Esophagus muscularis mucosa (tissue), 4 donors: Measurements from ENCODE around the gene GDF11. TPM values are rescaled to one million over a fixed set of nuclear protein-coding genes. Genes with fewer than 3 reads are reported as not detected.
A peak's percentile ranks its signal among the peaks of the same experiment; 100 is the strongest.

ENCODE experiments used
- DNase-seq: peaks from one replicate; pipeline ENCODE4 v3.0.0-alpha.2; 2017; ENCODE audit errors: extremely low spot score
- H3K27ac ChIP-seq, 4 donors: fragments of 200-600 bp; sonication (generic); replicated peaks in 1 of 4; 1 replicate in 3 of 4; 2 replicates in 1 of 4; pipeline ENCODE4 v1.5.1; 2016 to 2019; ENCODE audit warnings: mild to moderate bottlenecking in 1 of 4
- H3K27me3 ChIP-seq, 4 donors: fragments of 200-600 bp; sonication (generic); one replicate each; pipeline versions ENCODE4 v1.5.1 to v1.6.0; 2016 to 2019
- H3K36me3 ChIP-seq, 4 donors: fragments of 200-600 bp; sonication (generic); one replicate each; pipeline ENCODE4 v1.5.1; 2016 to 2019
- H3K4me1 ChIP-seq, 4 donors: fragments of 200-600 bp; sonication (generic); one replicate each; pipeline ENCODE4 v1.5.1; 2016 to 2019
- H3K4me3 ChIP-seq, 4 donors: fragments of 200-600 bp; sonication (generic); 1 replicate in 2 of 4; 2 replicates in 2 of 4; pipeline ENCODE4 v1.5.1; 2016 to 2019; ENCODE audit warnings: mild to moderate bottlenecking in 4 of 4, moderate library complexity in 1 of 4
- H3K9me3 ChIP-seq, 4 donors: fragments of 200-600 bp; sonication (generic); 1 replicate in 3 of 4; 2 replicates in 1 of 4; pipeline ENCODE4 v1.5.1; 2016 to 2019
- CTCF ChIP-seq, 3 experiments: fragments of 200-600 bp in 2 of 3; fragments of 450-650 bp in 1 of 3; sonication (generic) in 2 of 3; IDR thresholded peaks; one replicate each; pipeline ENCODE4 v1.5.1; 2017 to 2019; ENCODE audit warnings: antibody characterized with exemption in 3 of 3, mild to moderate bottlenecking in 2 of 3, moderate library complexity in 1 of 3
- EP300 ChIP-seq: sonication (generic); formaldehyde crosslinking; IDR thresholded peaks from one replicate; pipeline ENCODE4 v1.6.1; 2017; ENCODE audit warnings: antibody characterized with exemption
- POLR2A ChIP-seq: fragments of 450-650 bp; IDR thresholded peaks from one replicate; pipeline ENCODE4 v1.6.1; 2017; ENCODE audit warnings: antibody characterized with exemption, moderate library complexity, mild to moderate bottlenecking, low read depth
- POLR2AphosphoS5 ChIP-seq, 2 donors: sonication (generic); formaldehyde crosslinking; IDR thresholded peaks; one replicate each; pipeline ENCODE4 v1.6.1; 2017; ENCODE audit warnings: antibody characterized with exemption in 2 of 2
- WGBS: methylation state at CpG from one replicate; pipeline ENCODE4 v1.1.5; 2018; 5-methylcytosine and 5-hydroxymethylcytosine counted together
- intact Hi-C: fragments of 100-400 bp; cut with DNase I; formaldehyde crosslinking; loops from one replicate; pipeline ENCODE4 v1.15.1; 2023
- total RNA-seq, 4 donors: library from RNA; depleted of rRNA; stranded (reverse); fragments of >200 nt; gene quantifications; one replicate each; pipeline versions ENCODE4 v1.1.0 to v1.2.1, GENCODE V29; 2016

GDF11 gene
- total RNA-seq, 4 donors from 2014 or later = 1.7 to 9.0 (median 4.9) TPM

DNA sequence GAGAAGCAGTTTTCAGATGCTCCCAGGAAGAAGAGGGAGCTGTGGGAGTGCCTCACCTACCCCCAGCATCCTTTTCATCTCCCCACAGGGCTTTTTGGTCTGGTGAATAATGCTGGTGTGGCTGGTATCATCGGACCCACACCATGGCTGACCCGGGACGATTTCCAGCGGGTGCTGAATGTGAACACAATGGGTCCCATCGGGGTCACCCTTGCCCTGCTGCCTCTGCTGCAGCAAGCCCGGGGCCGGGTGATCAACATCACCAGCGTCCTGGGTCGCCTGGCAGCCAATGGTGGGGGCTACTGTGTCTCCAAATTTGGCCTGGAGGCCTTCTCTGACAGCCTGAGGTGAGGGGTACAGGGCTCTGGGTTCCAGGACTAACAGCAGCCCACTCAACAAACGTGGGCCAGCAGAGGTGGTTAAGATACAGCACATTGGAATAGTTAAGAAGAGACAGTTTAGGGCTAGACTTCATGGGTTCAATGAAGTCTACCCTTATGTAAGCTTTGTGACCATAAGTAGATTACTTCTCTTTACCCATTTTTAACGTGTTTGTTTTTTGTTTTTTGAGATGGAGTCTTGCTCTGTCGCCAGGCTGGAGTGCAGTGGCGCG is 21.2 kb upstream of the GDF11 start:
- DNase-seq = no peak
- Histone ChIP-seq H3K36me3 (peaks cover 12 to 50% (median 32%) of the 10 kb centered on the region in 4 donors), H3K27me3 (no peaks in the 10 kb centered on the region), H3K4me3 (peak overlapping the region in 2 of 4 donors; percentile 22 to 25), H3K4me1 (peaks cover 82 to 100% (median 93%) of the 10 kb centered on the region in 4 donors), H3K27ac (peak overlapping the region; percentile 89 to 100 (median 98)), H3K9me3 (no peaks in the 10 kb centered on the region)
- TF ChIP-seq EP300 (no peak), CTCF (IDR thresholded peaks at IDR 0.05) (no peak), POLR2A (no peak)
- 69% methylated on average over 14 of the region's 14 CpGs for WGBS
- intact Hi-C loops = no loop called here

DNA sequence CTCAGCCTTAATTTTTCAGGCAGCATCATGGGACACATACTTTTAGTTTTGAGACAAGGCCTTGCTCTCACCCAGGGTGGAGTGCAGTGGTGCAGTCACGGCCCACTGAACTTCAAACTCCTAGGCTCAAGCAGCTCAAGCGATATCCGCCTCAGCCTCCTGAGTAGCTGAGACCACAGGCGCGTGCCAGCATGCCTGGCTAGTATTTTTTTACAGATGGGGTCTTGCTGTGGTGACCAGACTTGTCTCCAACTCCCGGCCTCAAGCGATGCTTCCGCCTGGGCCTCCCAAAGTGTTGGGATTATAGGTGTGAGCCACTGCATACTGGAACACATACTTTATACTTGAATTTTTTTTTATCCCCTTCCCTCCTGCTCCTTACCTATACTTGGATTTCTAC is 20.0 kb upstream of the GDF11 start:
- peak in 1 of 2 donors; percentile 25 for TF ChIP-seq POLR2AphosphoS5 (IDR thresholded peaks at IDR 0.05)
- TF ChIP-seq POLR2A = no peak
- H3K9me3 ChIP-seq = no peaks in the 10 kb centered on the region
- H3K27ac ChIP-seq = peak overlapping the region; percentile 89 to 100 (median 98)
- H3K36me3 ChIP-seq = peaks cover 17 to 56% (median 38%) of the 10 kb centered on the region in 4 donors
- no peak overlapping the region for H3K4me3 ChIP-seq
- no peak for DNase-seq
- H3K27me3 ChIP-seq = no peaks in the 10 kb centered on the region
- intact Hi-C loops = no loop called here
- peaks cover 80 to 98% (median 93%) of the 10 kb centered on the region in 4 donors for H3K4me1 ChIP-seq
- WGBS = 93% methylated on average over 8 of the region's 8 CpGs

DNA sequence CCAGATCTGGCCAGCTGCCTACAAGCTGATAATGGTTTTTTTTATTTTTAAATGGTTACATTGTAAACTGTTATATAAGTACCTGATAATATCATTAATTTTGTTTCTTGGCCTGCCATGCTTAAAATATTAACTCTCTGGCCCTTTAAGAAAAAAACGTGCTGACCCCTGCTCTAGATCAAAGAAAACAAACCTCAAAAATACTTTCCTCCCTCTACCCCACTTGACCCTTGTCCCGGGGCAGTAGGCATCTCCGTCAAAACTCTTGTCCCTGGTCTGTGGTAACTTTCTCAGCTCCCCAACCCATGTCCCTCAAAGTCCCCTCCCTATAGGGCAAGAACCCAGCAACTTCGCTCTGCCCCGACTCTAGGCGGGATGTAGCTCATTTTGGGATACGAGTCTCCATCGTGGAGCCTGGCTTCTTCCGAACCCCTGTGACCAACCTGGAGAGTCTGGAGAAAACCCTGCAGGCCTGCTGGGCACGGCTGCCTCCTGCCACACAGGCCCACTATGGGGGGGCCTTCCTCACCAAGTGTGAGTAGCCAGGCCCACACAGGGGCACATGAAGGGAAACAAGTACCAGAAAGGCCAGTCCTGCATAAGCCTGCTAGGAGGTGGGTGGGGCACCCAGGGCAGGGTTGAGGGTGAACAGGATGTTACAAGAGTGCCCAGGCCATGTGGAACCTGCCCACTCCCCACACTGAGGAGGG is 19.3 kb upstream of the GDF11 start:
- Histone ChIP-seq H3K27me3 (no peaks in the 10 kb centered on the region), H3K4me1 (peaks cover 73 to 92% (median 87%) of the 10 kb centered on the region in 4 donors), H3K36me3 (peaks cover 17 to 55% (median 38%) of the 10 kb centered on the region in 4 donors), H3K9me3 (no peaks in the 10 kb centered on the region), H3K27ac (peak overlapping the region; percentile 89 to 100 (median 98)), H3K4me3 (no peak overlapping the region)
- DNase-seq = no peak
- intact Hi-C loops = no loop called here
- 32% methylated on average over 9 of the region's 10 CpGs for WGBS
- TF ChIP-seq POLR2A (no peak), POLR2AphosphoS5 (IDR thresholded peaks at IDR 0.05) (peak in 1 of 2 donors; percentile 33)

DNA sequence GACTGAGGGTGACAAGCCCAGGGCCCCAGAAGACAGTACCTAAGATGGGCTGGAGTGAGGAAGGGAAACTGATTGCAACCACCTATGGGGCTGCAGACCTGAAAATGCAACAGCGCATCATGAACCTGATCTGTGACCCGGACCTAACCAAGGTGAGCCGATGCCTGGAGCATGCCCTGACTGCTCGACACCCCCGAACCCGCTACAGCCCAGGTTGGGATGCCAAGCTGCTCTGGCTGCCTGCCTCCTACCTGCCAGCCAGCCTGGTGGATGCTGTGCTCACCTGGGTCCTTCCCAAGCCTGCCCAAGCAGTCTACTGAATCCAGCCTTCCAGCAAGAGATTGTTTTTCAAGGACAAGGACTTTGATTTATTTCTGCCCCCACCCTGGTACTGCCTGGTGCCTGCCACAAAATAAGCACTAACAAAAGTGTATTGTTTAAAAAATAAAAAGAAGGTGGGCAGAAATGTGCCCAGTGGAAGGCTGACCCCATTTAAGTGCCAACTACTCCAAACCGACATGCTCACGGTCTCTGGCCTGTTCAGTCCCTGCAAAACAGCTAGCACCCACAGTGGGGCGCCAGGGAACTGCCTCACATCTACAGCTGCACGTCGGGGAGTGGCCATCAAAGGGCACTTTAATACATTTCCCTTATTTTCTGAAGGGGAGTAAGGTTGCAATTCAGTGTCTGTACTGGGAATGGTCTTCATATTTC is 18.5 kb upstream of the GDF11 start:
- Histone ChIP-seq H3K27me3 (no peaks in the 10 kb centered on the region), H3K27ac (peak overlapping the region; percentile 89 to 100 (median 98)), H3K4me3 (no peak overlapping the region), H3K4me1 (peaks cover 66 to 85% (median 80%) of the 10 kb centered on the region in 4 donors), H3K9me3 (no peaks in the 10 kb centered on the region), H3K36me3 (peaks cover 17 to 48% (median 38%) of the 10 kb centered on the region in 4 donors)
- no peak for DNase-seq
- no peak for TF ChIP-seq EP300
- peak; percentile 51 to 74 (median 67) for TF ChIP-seq CTCF (IDR thresholded peaks at IDR 0.05)
- peak in 1 of 2 donors; percentile 25 for TF ChIP-seq POLR2AphosphoS5 (IDR thresholded peaks at IDR 0.05)
- TF ChIP-seq POLR2A = no peak
- intact Hi-C loops = no loop called here
- WGBS = 30% methylated on average over 8 of the region's 11 CpGs

- peaks cover 17 to 45% (median 38%) of the 10 kb centered on the region in 4 donors for H3K36me3 ChIP-seq
- no peaks in the 10 kb centered on the region for H3K9me3 ChIP-seq
- TF ChIP-seq EP300 (no peak), CTCF (IDR thresholded peaks at IDR 0.05) (no peak), POLR2AphosphoS5 (IDR thresholded peaks at IDR 0.05) (no peak), POLR2A (no peak)
- DNase-seq = no peak
- no peaks in the 10 kb centered on the region for H3K27me3 ChIP-seq
- intact Hi-C loops = no loop called here
- peaks cover 62 to 85% (median 78%) of the 10 kb centered on the region in 4 donors for H3K4me1 ChIP-seq
- H3K4me3 ChIP-seq = no peak overlapping the region
- H3K27ac ChIP-seq = peak overlapping the region; percentile 89 to 100 (median 98)
- 60% methylated on average over 2 of the region's 3 CpGs for WGBS
Observed at GRCh38 chr12:55724940-55725309, 18.0 kb upstream of the GDF11 start.
